ENCODE data around the gene COL21A1.

Gene COL21A1

GRCh38 chr6:56289721-56290120 lies 42.3 kb upstream of the COL21A1 start:
- Histone ChIP-seq H4K20me1 (ENCODE audit: insufficient read depth, low read length) (no peaks in the 10 kb centered on the region), H3K27ac (ENCODE audit: low read length) (no peak overlapping the region), H2AFZ (ENCODE audit: low read depth, low read length) (no peak overlapping the region), H3K9me3 (ENCODE audit: insufficient read depth, low read length) (no peaks in the 10 kb centered on the region), H3K4me2 (ENCODE audit: low read length) (no peak overlapping the region), H3K4me1 (ENCODE audit: low read length) (0 out of 2 replicates have a peak, but pooled peaks cover 2% of the 10 kb centered on the region), H3K79me2 (ENCODE audit: low read length) (no peaks in the 10 kb centered on the region), H3K4me3 (ENCODE audit: low read length) (no peak overlapping the region), H3K36me3 (replicated peaks; ENCODE audit: low read depth, low read length) (no peaks in the 10 kb centered on the region), H3K27me3 (ENCODE audit: low read depth, low read length) (no peaks in the 10 kb centered on the region), H3K9ac (ENCODE audit: low read length) (no peak overlapping the region)
- TF ChIP-seq EZH2phosphoT487 (IDR thresholded peaks at IDR 0.05; ENCODE audit: low read depth) (no peak), CTCF (IDR thresholded peaks at IDR 0.05; ENCODE audit: low read depth, low read length) (no peak)

DNA sequence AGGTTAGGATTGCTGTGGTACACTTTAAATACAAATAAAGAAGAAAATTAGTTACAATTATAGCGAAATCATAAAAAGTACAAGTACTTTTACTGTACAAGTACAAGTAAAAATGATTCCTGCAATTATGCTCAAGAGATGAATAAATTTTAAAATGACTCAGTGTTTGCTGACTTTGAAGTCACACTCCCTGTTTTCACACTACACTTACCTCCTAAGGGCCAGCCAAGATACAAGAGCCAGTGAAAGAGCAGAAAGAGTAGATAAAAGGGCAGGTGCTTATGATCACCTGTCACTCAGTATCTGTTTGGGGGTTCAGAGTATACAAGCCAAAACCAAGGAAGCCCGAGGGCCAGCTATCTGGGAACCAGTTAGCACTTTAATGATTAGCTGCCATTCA lies 41.0 kb upstream of the COL21A1 start:
- Histone ChIP-seq H3K27ac (ENCODE audit: low read length) (no peak overlapping the region), H3K4me2 (ENCODE audit: low read length) (no peak overlapping the region), H3K9ac (ENCODE audit: low read length) (no peak overlapping the region)

GRCh38 chr6:56282391-56282790 lies 35.0 kb upstream of the COL21A1 start:
- Histone ChIP-seq H3K4me3 (ENCODE audit: low read length) (no peak overlapping the region), H3K36me3 (replicated peaks; ENCODE audit: low read depth, low read length) (no peaks in the 10 kb centered on the region), H3K27ac (ENCODE audit: low read length) (no peak overlapping the region), H3K4me2 (ENCODE audit: low read length) (no peak overlapping the region), H3K9ac (ENCODE audit: low read length) (no peak overlapping the region), H3K79me2 (ENCODE audit: low read length) (no peaks in the 10 kb centered on the region), H2AFZ (ENCODE audit: low read depth, low read length) (no peak overlapping the region), H4K20me1 (ENCODE audit: insufficient read depth, low read length) (no peaks in the 10 kb centered on the region), H3K9me3 (ENCODE audit: insufficient read depth, low read length) (no peaks in the 10 kb centered on the region), H3K27me3 (ENCODE audit: low read depth, low read length) (no peaks in the 10 kb centered on the region), H3K4me1 (ENCODE audit: low read length) (peaks cover 13% of the 10 kb centered on the region)
- TF ChIP-seq EZH2phosphoT487 (IDR thresholded peaks at IDR 0.05; ENCODE audit: low read depth) (no peak), CTCF (IDR thresholded peaks at IDR 0.05; ENCODE audit: low read depth, low read length) (no peak)

More for the DNA sequence above, 41.0 kb upstream of the COL21A1 start:
- Histone ChIP-seq H3K79me2 (ENCODE audit: low read length) (no peaks in the 10 kb centered on the region), H3K36me3 (replicated peaks; ENCODE audit: low read depth, low read length) (no peaks in the 10 kb centered on the region), H3K27me3 (ENCODE audit: low read depth, low read length) (no peaks in the 10 kb centered on the region), H2AFZ (ENCODE audit: low read depth, low read length) (no peak overlapping the region), H3K4me1 (ENCODE audit: low read length) (0 out of 2 replicates have a peak, but pooled peaks cover 2% of the 10 kb centered on the region), H4K20me1 (ENCODE audit: insufficient read depth, low read length) (no peaks in the 10 kb centered on the region), H3K9me3 (ENCODE audit: insufficient read depth, low read length) (no peaks in the 10 kb centered on the region), H3K4me3 (ENCODE audit: low read length) (no peak overlapping the region)
- TF ChIP-seq CTCF (IDR thresholded peaks at IDR 0.05; ENCODE audit: low read depth, low read length) (no peak), EZH2phosphoT487 (IDR thresholded peaks at IDR 0.05; ENCODE audit: low read depth) (no peak)

GRCh38 chr6:56280126-56280525 lies 32.7 kb upstream of the COL21A1 start:
- Histone ChIP-seq H3K9me3 (ENCODE audit: insufficient read depth, low read length) (no peaks in the 10 kb centered on the region), H3K9ac (ENCODE audit: low read length) (no peak overlapping the region), H3K4me3 (ENCODE audit: low read length) (no peak overlapping the region), H3K4me2 (ENCODE audit: low read length) (peak overlapping the region; percentile 31; the same call in 1 of the 2 replicates), H3K79me2 (ENCODE audit: low read length) (no peaks in the 10 kb centered on the region), H3K27ac (ENCODE audit: low read length) (no peak overlapping the region), H4K20me1 (ENCODE audit: insufficient read depth, low read length) (no peaks in the 10 kb centered on the region), H3K4me1 (ENCODE audit: low read length) (peaks cover 13% of the 10 kb centered on the region), H3K27me3 (ENCODE audit: low read depth, low read length) (no peaks in the 10 kb centered on the region), H3K36me3 (replicated peaks; ENCODE audit: low read depth, low read length) (no peaks in the 10 kb centered on the region), H2AFZ (ENCODE audit: low read depth, low read length) (peak overlapping the region; percentile 20)
- TF ChIP-seq EZH2phosphoT487 (IDR thresholded peaks at IDR 0.05; ENCODE audit: low read depth) (no peak), CTCF (IDR thresholded peaks at IDR 0.05; ENCODE audit: low read depth, low read length) (no peak)

Measured in OCI-LY3 (cell line).